Suprapubic skin (tissue), 4 donors: ENCODE results near the gene AGBL1. TPM values are rescaled to one million over a fixed set of nuclear protein-coding genes. Genes with fewer than 3 reads are reported as not detected.

Source experiments
- DNase-seq, 2 donors: peaks; one replicate each; pipeline ENCODE4 v3.0.0-alpha.2; 2019; ENCODE audit warnings: low spot score in 2 of 2
- H3K27ac ChIP-seq: fragments of 200-600 bp; sonication (generic); one replicate; pipeline ENCODE4 v1.5.1; 2019
- H3K27me3 ChIP-seq: fragments of 200-600 bp; sonication (generic); one replicate; pipeline ENCODE4 v1.5.1; 2019
- H3K36me3 ChIP-seq: fragments of 200-600 bp; sonication (generic); one replicate; pipeline ENCODE4 v1.5.1; 2019
- H3K4me1 ChIP-seq: fragments of 200-600 bp; sonication (generic); one replicate; pipeline ENCODE4 v1.5.1; 2019
- H3K4me3 ChIP-seq: fragments of 200-600 bp; sonication (generic); one replicate; pipeline ENCODE4 v1.5.1; 2019; ENCODE audit warnings: mild to moderate bottlenecking
- H3K9me3 ChIP-seq: fragments of 200-600 bp; sonication (generic); one replicate; pipeline ENCODE4 v1.5.1; 2019
- CTCF ChIP-seq, 2 donors: fragments of 200-600 bp in 1 of 2; fragments of 450-650 bp in 1 of 2; sonication (generic) in 1 of 2; IDR thresholded peaks; one replicate each; pipeline ENCODE4 v1.5.1; 2016 to 2019; ENCODE audit warnings: antibody characterized with exemption in 2 of 2, mild to moderate bottlenecking in 1 of 2, moderate library complexity in 1 of 2
- EP300 ChIP-seq: sonication (generic); formaldehyde crosslinking; IDR thresholded peaks from one replicate; pipeline ENCODE4 v1.6.1; 2017; ENCODE audit warnings: antibody characterized with exemption
- POLR2A ChIP-seq, 2 donors: fragments of 450-650 bp; IDR thresholded peaks; one replicate each; pipeline ENCODE4 v1.6.1; 2017; ENCODE audit warnings: antibody characterized with exemption in 2 of 2, mild to moderate bottlenecking in 2 of 2, moderate library complexity in 2 of 2
- POLR2AphosphoS5 ChIP-seq, 3 donors: sonication (generic); formaldehyde crosslinking; IDR thresholded peaks; one replicate each; pipeline ENCODE4 v1.6.1; 2017; ENCODE audit warnings: antibody characterized with exemption in 3 of 3
- WGBS: methylation state at CpG from one replicate; pipeline ENCODE4 v1.1.5; 2018; 5-methylcytosine and 5-hydroxymethylcytosine counted together
- total RNA-seq, 4 donors: library from RNA; depleted of rRNA; stranded (reverse); fragments of >200 nt; gene quantifications; one replicate each; pipeline ENCODE4 v1.1.0, GENCODE V29; 2016

Gene AGBL1
- total RNA-seq, 4 donors from 2014 or later = 0.23 to 0.56 TPM; not detected in 2

- no peak for DNase-seq
- H3K36me3 ChIP-seq = no peaks in the 10 kb centered on the region
- TF ChIP-seq EP300 (no peak), CTCF (IDR thresholded peaks at IDR 0.05) (no peak), POLR2AphosphoS5 (IDR thresholded peaks at IDR 0.05) (no peak), POLR2A (IDR thresholded peaks at IDR 0.05) (no peak)
- no peaks in the 10 kb centered on the region for H3K4me1 ChIP-seq
- no peak overlapping the region for H3K27ac ChIP-seq
- 86% methylated on average over 8 of the region's 8 CpGs for WGBS
- no peaks in the 10 kb centered on the region for H3K27me3 ChIP-seq
- H3K9me3 ChIP-seq = no peaks in the 10 kb centered on the region
- no peak overlapping the region for H3K4me3 ChIP-seq
Measured at GRCh38 chr15:86064326-86064725, 15.3 kb upstream of the AGBL1 start.

- no peaks in the 10 kb centered on the region for H3K9me3 ChIP-seq
- H3K27me3 ChIP-seq = no peaks in the 10 kb centered on the region
- no peak for DNase-seq
- H3K36me3 ChIP-seq = no peaks in the 10 kb centered on the region
- TF ChIP-seq POLR2AphosphoS5 (IDR thresholded peaks at IDR 0.05) = no peak
- H3K4me3 ChIP-seq = no peak overlapping the region
- WGBS = 74% methylated on average over 6 of the region's 6 CpGs
- H3K4me1 ChIP-seq = no peaks in the 10 kb centered on the region
- no peak overlapping the region for H3K27ac ChIP-seq
Measured at GRCh38 chr15:86066174-86066834, 13.4 kb upstream of the AGBL1 start.

DNA sequence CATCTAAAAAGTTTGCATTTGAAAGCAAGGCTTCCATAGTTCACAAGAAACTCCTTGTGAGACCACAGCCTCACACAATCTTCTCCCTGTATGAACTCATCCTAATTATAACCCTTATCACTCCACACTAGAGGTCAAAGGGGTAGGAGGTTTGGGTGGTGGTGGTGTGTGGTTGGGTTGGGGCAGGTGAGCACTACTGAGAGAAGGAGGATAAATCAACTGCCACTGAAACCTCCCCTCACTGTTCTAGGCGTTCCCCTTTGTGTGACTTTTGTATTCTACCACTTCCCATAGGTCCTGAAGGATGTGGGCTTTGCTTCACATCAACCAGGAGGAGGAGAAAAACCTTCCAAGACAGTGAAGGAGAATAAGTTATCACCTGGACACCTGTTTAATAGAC is 6.4 kb upstream of the AGBL1 start:
- Histone ChIP-seq H3K9me3 (no peaks in the 10 kb centered on the region), H3K36me3 (no peaks in the 10 kb centered on the region), H3K4me3 (no peak overlapping the region), H3K4me1 (no peaks in the 10 kb centered on the region), H3K27ac (no peak overlapping the region), H3K27me3 (no peaks in the 10 kb centered on the region)
- DNase-seq = no peak
- TF ChIP-seq CTCF (IDR thresholded peaks at IDR 0.05) (no peak), EP300 (no peak), POLR2AphosphoS5 (IDR thresholded peaks at IDR 0.05) (no peak), POLR2A (IDR thresholded peaks at IDR 0.05) (no peak)
- 50% methylated on average over 1 of the region's 1 CpG for WGBS

DNA sequence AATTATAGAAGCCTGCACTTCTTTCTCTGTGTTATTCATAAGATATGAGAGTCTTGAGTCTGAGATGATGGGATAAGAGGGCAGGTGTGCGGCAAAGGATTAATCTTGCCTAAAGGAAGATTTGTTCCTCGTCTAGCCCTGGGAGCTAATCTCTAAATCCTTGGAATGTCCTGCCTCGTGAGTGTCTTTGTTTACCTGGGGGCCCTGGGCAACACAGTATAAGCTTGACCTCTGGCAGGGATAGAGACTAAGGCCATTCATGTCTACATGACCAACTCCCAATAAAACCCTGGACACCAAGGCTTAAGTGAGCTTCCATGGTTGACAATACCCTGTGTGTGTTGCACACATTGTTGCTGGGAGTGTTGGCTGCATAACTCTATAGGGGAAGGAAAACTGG is 3.2 kb upstream of the AGBL1 start:
- Histone ChIP-seq H3K27ac (no peak overlapping the region), H3K9me3 (no peaks in the 10 kb centered on the region), H3K4me1 (no peaks in the 10 kb centered on the region), H3K4me3 (no peak overlapping the region), H3K36me3 (no peaks in the 10 kb centered on the region), H3K27me3 (no peaks in the 10 kb centered on the region)
- 34% methylated on average over 3 of the region's 3 CpGs for WGBS
- TF ChIP-seq POLR2A (IDR thresholded peaks at IDR 0.05) (no peak), POLR2AphosphoS5 (IDR thresholded peaks at IDR 0.05) (no peak)
- DNase-seq = no peak

DNA sequence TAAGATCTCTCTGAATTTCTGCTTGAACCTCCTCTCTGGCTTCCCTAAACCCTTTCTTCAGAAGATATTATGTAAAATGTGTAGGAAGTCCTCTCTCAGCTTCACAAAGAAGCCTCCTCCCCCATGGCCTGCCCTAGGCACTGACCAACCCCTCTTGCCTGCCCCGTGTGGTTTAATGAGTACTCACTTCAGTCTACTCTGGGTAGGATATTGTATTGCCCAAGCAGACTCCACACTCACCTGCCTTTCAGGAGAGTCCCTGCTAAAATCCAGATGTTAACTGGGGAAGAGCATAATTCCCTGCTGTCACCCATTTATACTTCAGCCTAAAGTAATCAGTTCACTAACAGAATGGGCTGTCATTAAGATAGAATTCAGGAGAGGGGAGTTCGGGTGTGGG is 2.6 kb upstream of the AGBL1 start:
- no peak overlapping the region for H3K27ac ChIP-seq
- 20% methylated on average over 2 of the region's 2 CpGs for WGBS
- no peaks in the 10 kb centered on the region for H3K27me3 ChIP-seq
- H3K4me1 ChIP-seq = no peaks in the 10 kb centered on the region
- no peak for TF ChIP-seq EP300
- TF ChIP-seq CTCF (IDR thresholded peaks at IDR 0.05) = no peak
- TF ChIP-seq POLR2AphosphoS5 (IDR thresholded peaks at IDR 0.05) = no peak
- TF ChIP-seq POLR2A (IDR thresholded peaks at IDR 0.05) = no peak
- no peak for DNase-seq
- no peaks in the 10 kb centered on the region for H3K36me3 ChIP-seq
- no peaks in the 10 kb centered on the region for H3K9me3 ChIP-seq
- no peak overlapping the region for H3K4me3 ChIP-seq

GRCh38 chr15:86080302-86080701 is 631 bp downstream of the AGBL1 start:
- Histone ChIP-seq H3K4me1 (no peaks in the 10 kb centered on the region), H3K36me3 (no peaks in the 10 kb centered on the region), H3K27ac (no peak overlapping the region), H3K27me3 (no peaks in the 10 kb centered on the region), H3K9me3 (no peaks in the 10 kb centered on the region), H3K4me3 (no peak overlapping the region)
- 50% methylated on average over 1 of the region's 1 CpG for WGBS
- TF ChIP-seq CTCF (IDR thresholded peaks at IDR 0.05) (no peak), POLR2A (IDR thresholded peaks at IDR 0.05) (no peak), POLR2AphosphoS5 (IDR thresholded peaks at IDR 0.05) (no peak), EP300 (no peak)
- no peak for DNase-seq
